Skeletal muscle satellite cell (primary cell): Measurements from ENCODE around the gene IRS2.

Source experiments
- H3K27me3 ChIP-seq: 2 replicates; pipeline ENCODE4 v1.7.0; 2013; ENCODE audit warnings: low read length; ENCODE audit not compliant: control insufficient read depth, insufficient read depth
- H3K36me3 ChIP-seq: 2 replicates; pipeline ENCODE4 v1.7.0; 2013; ENCODE audit warnings: mild to moderate bottlenecking, control low read depth, low read length; ENCODE audit not compliant: insufficient read depth
- H3K4me1 ChIP-seq: 2 replicates; pipeline ENCODE4 v1.7.0; 2013; ENCODE audit warnings: low read length; ENCODE audit not compliant: control insufficient read depth, insufficient read depth
- H3K4me2 ChIP-seq: 2 replicates; pipeline ENCODE4 v1.7.0; 2013; ENCODE audit warnings: mild to moderate bottlenecking, low read length
- H3K4me3 ChIP-seq: 2 replicates; pipeline ENCODE4 v1.7.0; 2013; ENCODE audit warnings: low read length
- H3K9ac ChIP-seq: 2 replicates; pipeline ENCODE4 v1.7.0; 2013; ENCODE audit warnings: mild to moderate bottlenecking, low read depth, low read length, moderate library complexity
- H3K9me3 ChIP-seq: replicated peaks from 2 replicates; pipeline ENCODE4 v1.7.0; 2013; ENCODE audit warnings: mild to moderate bottlenecking, control low read depth, low read length

Gene IRS2

GRCh38 chr13:109778102-109778542, 8.3 kb downstream of the IRS2 start:
- peaks cover 78% of the 10 kb centered on the region for H3K4me1 ChIP-seq
- H3K4me3 ChIP-seq, result peak overlapping the region; percentile 87
- peak overlapping the region; percentile 98 for H3K4me2 ChIP-seq
- H3K27me3 ChIP-seq, result no peaks in the 10 kb centered on the region
- no peaks in the 10 kb centered on the region for H3K9me3 ChIP-seq
- H3K36me3 ChIP-seq, result peaks cover 80% of the 10 kb centered on the region
- H3K9ac ChIP-seq, result peak overlapping the region; percentile 40

- H3K36me3 ChIP-seq, result peaks cover 74% of the 10 kb centered on the region
- H3K4me1 ChIP-seq, result peaks cover 68% of the 10 kb centered on the region
- H3K4me3 ChIP-seq, result peak overlapping the region; percentile 13
These were observed 9.8 kb downstream of the IRS2 start for GRCh38 chr13:109776575-109776974.

GRCh38 chr13:109773786-109774185, 12.6 kb downstream of the IRS2 start:
- Histone ChIP-seq H3K9ac (no peak overlapping the region), H3K9me3 (no peaks in the 10 kb centered on the region), H3K36me3 (peaks cover 74% of the 10 kb centered on the region), H3K27me3 (no peaks in the 10 kb centered on the region), H3K4me3 (no peak overlapping the region), H3K4me1 (peaks cover 49% of the 10 kb centered on the region), H3K4me2 (peak overlapping the region; percentile 1)

More at GRCh38 chr13:109776575-109776974, 9.8 kb downstream of the IRS2 start:
- Histone ChIP-seq H3K9me3 (no peaks in the 10 kb centered on the region), H3K4me2 (peak overlapping the region; percentile 98), H3K27me3 (no peaks in the 10 kb centered on the region), H3K9ac (peak overlapping the region; percentile 40)

- Histone ChIP-seq H3K4me3 (no peak overlapping the region), H3K4me2 (no peak overlapping the region), H3K36me3 (peaks cover 74% of the 10 kb centered on the region), H3K27me3 (no peaks in the 10 kb centered on the region), H3K4me1 (peaks cover 46% of the 10 kb centered on the region), H3K9ac (no peak overlapping the region), H3K9me3 (no peaks in the 10 kb centered on the region)
These were observed 13.1 kb downstream of the IRS2 start for GRCh38 chr13:109773276-109773675.

- no peak overlapping the region for H3K4me2 ChIP-seq
- H3K9ac ChIP-seq, result no peak overlapping the region
- H3K27me3 ChIP-seq, result no peaks in the 10 kb centered on the region
- no peak overlapping the region for H3K4me3 ChIP-seq
- H3K4me1 ChIP-seq, result peaks cover 37% of the 10 kb centered on the region
- peaks cover 78% of the 10 kb centered on the region for H3K36me3 ChIP-seq
- H3K9me3 ChIP-seq, result no peaks in the 10 kb centered on the region
These were observed 14.5 kb downstream of the IRS2 start for GRCh38 chr13:109771926-109772325.

GRCh38 chr13:109770436-109770835, 15.9 kb downstream of the IRS2 start:
- H3K9me3 ChIP-seq, result no peaks in the 10 kb centered on the region
- H3K4me1 ChIP-seq, result peaks cover 27% of the 10 kb centered on the region
- no peak overlapping the region for H3K9ac ChIP-seq
- peaks cover 75% of the 10 kb centered on the region for H3K36me3 ChIP-seq
- no peaks in the 10 kb centered on the region for H3K27me3 ChIP-seq
- H3K4me2 ChIP-seq, result no peak overlapping the region
- no peak overlapping the region for H3K4me3 ChIP-seq

- Histone ChIP-seq H3K4me1 (peaks cover 26% of the 10 kb centered on the region), H3K4me3 (no peak overlapping the region), H3K4me2 (no peak overlapping the region), H3K9me3 (no peaks in the 10 kb centered on the region), H3K9ac (no peak overlapping the region), H3K27me3 (no peaks in the 10 kb centered on the region), H3K36me3 (peaks cover 75% of the 10 kb centered on the region)
These were observed 16.5 kb downstream of the IRS2 start for GRCh38 chr13:109769921-109770320.

- Histone ChIP-seq H3K4me2 (no peak overlapping the region), H3K9me3 (no peaks in the 10 kb centered on the region), H3K27me3 (no peaks in the 10 kb centered on the region), H3K4me1 (peaks cover 27% of the 10 kb centered on the region), H3K36me3 (peaks cover 74% of the 10 kb centered on the region), H3K9ac (no peak overlapping the region), H3K4me3 (no peak overlapping the region)
These were observed 17.1 kb downstream of the IRS2 start for GRCh38 chr13:109769275-109769674.

GRCh38 chr13:109768616-109769015, 17.8 kb downstream of the IRS2 start:
- H3K9me3 ChIP-seq, result no peaks in the 10 kb centered on the region
- peaks cover 73% of the 10 kb centered on the region for H3K36me3 ChIP-seq
- H3K4me1 ChIP-seq, result peaks cover 29% of the 10 kb centered on the region
- H3K27me3 ChIP-seq, result no peaks in the 10 kb centered on the region
- H3K9ac ChIP-seq, result no peak overlapping the region
- H3K4me2 ChIP-seq, result no peak overlapping the region
- H3K4me3 ChIP-seq, result no peak overlapping the region

- Histone ChIP-seq H3K9ac (no peak overlapping the region), H3K36me3 (peaks cover 74% of the 10 kb centered on the region), H3K4me2 (no peak overlapping the region), H3K9me3 (no peaks in the 10 kb centered on the region), H3K4me3 (no peak overlapping the region), H3K27me3 (no peaks in the 10 kb centered on the region), H3K4me1 (peaks cover 31% of the 10 kb centered on the region)
These were observed 18.2 kb downstream of the IRS2 start for GRCh38 chr13:109768176-109768575.

GRCh38 chr13:109767023-109767422, 19.4 kb downstream of the IRS2 start:
- Histone ChIP-seq H3K9me3 (no peaks in the 10 kb centered on the region), H3K4me3 (no peak overlapping the region), H3K4me1 (peaks cover 39% of the 10 kb centered on the region), H3K9ac (no peak overlapping the region), H3K4me2 (no peak overlapping the region), H3K27me3 (no peaks in the 10 kb centered on the region), H3K36me3 (peaks cover 77% of the 10 kb centered on the region)

- Histone ChIP-seq H3K9ac (peak overlapping the region; percentile 16), H3K4me3 (no peak overlapping the region), H3K4me2 (peak overlapping the region; percentile 24), H3K4me1 (peaks cover 60% of the 10 kb centered on the region), H3K36me3 (peaks cover 69% of the 10 kb centered on the region), H3K9me3 (no peaks in the 10 kb centered on the region), H3K27me3 (no peaks in the 10 kb centered on the region)
These were observed 21.7 kb downstream of the IRS2 start for GRCh38 chr13:109764470-109765291.
